HFF-Myc (cell line): ENCODE measurements around the gene FAM83C.

Source experiments
- DNase-seq: peaks from one replicate; pipeline ENCODE4 v3.0.0-alpha.2; 2011; ENCODE audit warnings: low read depth; ENCODE audit errors: extremely low read depth
- H3K4me3 ChIP-seq: replicated peaks from 2 replicates; pipeline ENCODE4 v1.5.1; 2011; ENCODE audit warnings: low read depth, mild to moderate bottlenecking, control low read depth, low read length
- CTCF ChIP-seq: IDR thresholded peaks from 2 replicates; pipeline ENCODE4 v1.5.1; 2012; ENCODE audit warnings: mild to moderate bottlenecking, low read depth, low read length, control low read depth; ENCODE audit errors: missing control alignments

The FAM83C gene

GRCh38 chr20:35238735-35239134, 53.5 kb downstream of the FAM83C start:
- no peak overlapping the region for H3K4me3 ChIP-seq
- no peak for DNase-seq
- TF ChIP-seq CTCF = no peak

- no peak for TF ChIP-seq CTCF
- H3K4me3 ChIP-seq = no peak overlapping the region
- DNase-seq = no peak
Observed at GRCh38 chr20:35238170-35238569, 54.1 kb downstream of the FAM83C start.

GRCh38 chr20:35237486-35237885, 54.7 kb downstream of the FAM83C start:
- no peak for TF ChIP-seq CTCF
- H3K4me3 ChIP-seq = no peak overlapping the region
- no peak for DNase-seq

GRCh38 chr20:35235881-35236280, 56.3 kb downstream of the FAM83C start:
- DNase-seq = no peak
- no peak overlapping the region for H3K4me3 ChIP-seq
- no peak for TF ChIP-seq CTCF
